WTC11 (cell line): ENCODE measurements around the gene CHMP2B. TPM values are rescaled to one million over a fixed set of nuclear protein-coding genes. Genes with fewer than 3 reads are reported as not detected.

Experiments
- ATAC-seq: fragments of 200-7000 bp; cut with Tn5 transposase; 2 replicates; pipeline ENCODE4 v1.10.0; 2021; ENCODE audit warnings: mild to moderate bottlenecking, moderate library complexity
- CTCF ChIA-PET: fragments of 300-600 bp; sonication (Branson Sonifier 250); formaldehyde crosslinking; loops from one replicate; lab custom pipeline; 2021; ENCODE audit warnings: antibody characterized with exemption; lab: Charles Lee
- POLR2A ChIA-PET: fragments of 350-600 bp; sonication (Branson Sonifier 250); formaldehyde crosslinking; loops from one replicate; lab custom pipeline; 2021; ENCODE audit warnings: antibody characterized with exemption; lab: Charles Lee
- DNase-seq: peaks from one replicate; pipeline ENCODE4 v3.0.0; 2021; ENCODE audit warnings: low spot score
- H3K27ac Mint-ChIP-seq: 2 replicates; pipeline ENCODE4 v1.8.0; 2021; ENCODE audit warnings: mixed read lengths
- H3K27me3 Mint-ChIP-seq: 2 replicates; pipeline ENCODE4 v1.8.0; 2021; ENCODE audit warnings: low read depth, mild to moderate bottlenecking, moderate library complexity, mixed read lengths
- H3K36me3 Mint-ChIP-seq: 2 replicates; pipeline ENCODE4 v1.8.0; 2021; ENCODE audit warnings: mixed read lengths
- H3K4me1 Mint-ChIP-seq: 2 replicates; pipeline ENCODE4 v1.8.0; 2022; ENCODE audit warnings: mixed read lengths
- H3K4me3 Mint-ChIP-seq: 2 replicates; pipeline ENCODE4 v1.8.0; 2021; ENCODE audit warnings: mild to moderate bottlenecking, moderate library complexity, mixed read lengths
- H3K9me3 Mint-ChIP-seq: 2 replicates; pipeline ENCODE4 v1.8.0; 2021; ENCODE audit warnings: mixed read lengths
- ATF1 ChIP-seq: sonication (generic); formaldehyde crosslinking; IDR thresholded peaks from 2 replicates; pipeline ENCODE4 v1.8.1; 2023; ENCODE audit warnings: mild to moderate bottlenecking, moderate library complexity, missing genetic modification reagents
- CREM ChIP-seq: sonication (generic); formaldehyde crosslinking; IDR thresholded peaks from 2 replicates; pipeline ENCODE4 v1.8.1; 2022; ENCODE audit warnings: mild to moderate bottlenecking, missing genetic modification reagents, moderate library complexity
- CTCF ChIP-seq: fragments of 200-600 bp; IDR thresholded peaks from 2 replicates; pipeline ENCODE4 v1.8.0; 2022; ENCODE audit warnings: antibody characterized with exemption
- E2F1 ChIP-seq: sonication (generic); formaldehyde crosslinking; IDR thresholded peaks from 2 replicates; pipeline ENCODE4 v1.8.0; 2022; ENCODE audit warnings: mild to moderate bottlenecking, missing genetic modification reagents
- ESRRA ChIP-seq: sonication (generic); formaldehyde crosslinking; IDR thresholded peaks from 2 replicates; pipeline ENCODE4 v1.8.1; 2022; ENCODE audit warnings: mild to moderate bottlenecking, missing genetic modification reagents, borderline replicate concordance
- ETV6 ChIP-seq: sonication (generic); formaldehyde crosslinking; IDR thresholded peaks from 2 replicates; pipeline ENCODE4 v1.8.1; 2022; ENCODE audit warnings: mild to moderate bottlenecking, missing genetic modification reagents
- FOXJ3 ChIP-seq: sonication (generic); formaldehyde crosslinking; IDR thresholded peaks from 2 replicates; pipeline ENCODE4 v1.9.0; 2021; ENCODE audit warnings: missing genetic modification reagents, mild to moderate bottlenecking, borderline replicate concordance
- FOXP4 ChIP-seq: sonication (generic); formaldehyde crosslinking; IDR thresholded peaks from 2 replicates; pipeline ENCODE4 v1.8.0; 2022; ENCODE audit warnings: mild to moderate bottlenecking, missing genetic modification reagents
- GABPB1 ChIP-seq: sonication (generic); formaldehyde crosslinking; IDR thresholded peaks from 2 replicates; pipeline ENCODE4 v1.8.1; 2023; ENCODE audit warnings: mild to moderate bottlenecking, missing genetic modification reagents
- HMGA2 ChIP-seq: fragments of 250-450 bp; sonication (Bioruptor Pico); IDR thresholded peaks from 2 replicates; pipeline ENCODE4 v1.4.0; 2021; ENCODE audit warnings: mild to moderate bottlenecking, moderate library complexity
- KAT7 ChIP-seq: sonication (generic); formaldehyde crosslinking; IDR thresholded peaks from 2 replicates; pipeline ENCODE4 v1.8.1; 2023; ENCODE audit warnings: missing genetic modification reagents, mild to moderate bottlenecking, borderline replicate concordance
- MXD4 ChIP-seq: fragments of 250-450 bp; sonication (Bioruptor Pico); IDR thresholded peaks from 2 replicates; pipeline ENCODE4 v1.8.0; 2021; ENCODE audit warnings: mild to moderate bottlenecking, moderate library complexity, borderline replicate concordance
- SP1 ChIP-seq: sonication (generic); formaldehyde crosslinking; conservative IDR thresholded peaks from 2 replicates; pipeline ENCODE4 v1.8.1; 2022; ENCODE audit warnings: missing genetic modification reagents
- ZNF121 ChIP-seq: sonication (generic); formaldehyde crosslinking; IDR thresholded peaks from 2 replicates; pipeline ENCODE4 v1.8.0; 2023; ENCODE audit warnings: missing genetic modification reagents
- ZNF317 ChIP-seq: sonication (generic); formaldehyde crosslinking; IDR thresholded peaks from 2 replicates; pipeline ENCODE4 v1.8.1; 2023; ENCODE audit warnings: low read depth, mild to moderate bottlenecking, moderate library complexity, missing genetic modification reagents, borderline replicate concordance
- ZNF532 ChIP-seq: fragments of 250-450 bp; sonication (Bioruptor Pico); IDR thresholded peaks from 2 replicates; pipeline ENCODE4 v1.9.0; 2021; ENCODE audit warnings: mild to moderate bottlenecking, borderline replicate concordance
- total RNA-seq: library from RNA; stranded (reverse); gene quantifications from 3 replicates; pipeline ENCODE4 v1.2.3, GENCODE V29; 2021

Gene CHMP2B
- total RNA-seq, 1 experiment from 2014 or later = 37.8 TPM

GRCh38 chr3:87186608-87187159 lies 40.4 kb upstream of the CHMP2B start:
- Mint-ChIP-seq H3K9me3 (no peaks in the 10 kb centered on the region), H3K36me3 (no peaks in the 10 kb centered on the region), H3K27ac (peak overlapping the region; percentile 0; the same call in 1 of the 2 replicates)
- no peak for TF ChIP-seq ETV6
- TF ChIP-seq, all 79 proteins: peak for 0
- 0 out of 2 replicates have a peak, but pooled peaks have one; percentile 34 for ATAC-seq
- peaks cover 14% of the 10 kb centered on the region for H3K4me1 Mint-ChIP-seq
- ChIA-PET POLR2A (no interaction called here), CTCF (interaction anchor here (1.0 kb wide), 1 partner anchor 19 kb away, joined by 3 read pairs; no protein-coding TSS in a partner anchor)
- DNase-seq = no peak
- no peak overlapping the region for H3K4me3 Mint-ChIP-seq
- H3K27me3 Mint-ChIP-seq = no peaks in the 10 kb centered on the region

DNA sequence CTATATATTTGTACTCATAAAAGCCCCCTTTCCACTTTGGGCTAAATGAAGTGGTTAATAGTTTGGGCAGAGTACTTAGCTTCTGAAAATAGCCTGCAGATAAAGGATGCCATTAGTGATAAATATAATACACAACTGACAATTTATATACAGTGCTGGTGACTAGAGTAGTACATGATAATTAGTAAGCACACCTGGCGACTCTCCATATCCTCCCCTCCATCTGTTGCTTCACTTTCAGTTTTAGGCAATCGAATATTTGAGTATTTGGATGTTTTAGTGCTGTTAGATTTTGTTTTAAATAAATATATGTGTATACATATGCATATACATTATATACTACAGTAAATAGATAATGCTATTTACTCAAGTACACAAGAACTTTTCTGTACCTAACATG lies 35.9 kb upstream of the CHMP2B start:
- Mint-ChIP-seq H3K27ac (no peak overlapping the region), H3K36me3 (peaks cover 16% of the 10 kb centered on the region), H3K4me3 (no peak overlapping the region), H3K27me3 (no peaks in the 10 kb centered on the region), H3K9me3 (peaks cover 17% of the 10 kb centered on the region), H3K4me1 (peaks cover 10% of the 10 kb centered on the region)
- ChIA-PET CTCF (no interaction called here), POLR2A (no interaction called here)
- DNase-seq (no peak), ATAC-seq (no peak)
- TF ChIP-seq CREM (CRISPR knock-in tag) = no peak
- TF ChIP-seq FOXP4 (CRISPR knock-in tag) = no peak
- TF ChIP-seq KAT7 (CRISPR knock-in tag) = no peak

DNA sequence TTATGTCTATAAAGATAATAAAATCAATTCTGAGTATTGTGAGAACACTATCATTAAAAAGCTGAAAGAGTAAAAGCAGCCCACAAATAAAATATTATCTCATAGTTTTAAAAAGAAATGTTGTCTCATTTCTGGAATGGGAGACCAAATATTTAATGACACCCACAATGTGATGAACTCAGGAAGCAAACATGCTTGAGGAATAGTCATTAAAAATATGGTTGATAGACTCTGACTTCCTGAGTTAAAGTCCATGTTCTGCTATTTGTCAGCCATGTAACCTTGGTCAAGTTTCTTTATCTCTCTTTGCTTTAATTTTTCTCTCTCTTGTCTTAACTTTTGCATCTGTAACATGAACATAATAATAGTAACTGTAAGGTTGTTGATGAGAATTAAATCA lies 35.5 kb upstream of the CHMP2B start:
- TF ChIP-seq ATF1 (CRISPR knock-in tag) (no peak), ZNF317 (CRISPR knock-in tag) (no peak), HMGA2 (no peak), E2F1 (CRISPR knock-in tag) (no peak), MXD4 (CRISPR knock-in tag) (no peak), CTCF (no peak), ZNF121 (CRISPR knock-in tag) (no peak), ZNF532 (CRISPR knock-in tag) (no peak), GABPB1 (no peak), ESRRA (CRISPR knock-in tag) (no peak), SP1 (CRISPR knock-in tag) (no peak), FOXJ3 (CRISPR knock-in tag) (no peak)
- H3K27me3 Mint-ChIP-seq = no peaks in the 10 kb centered on the region
- ATAC-seq (no peak), DNase-seq (no peak)
- H3K4me3 Mint-ChIP-seq = no peak overlapping the region
- ChIA-PET POLR2A (no interaction called here), CTCF (interaction anchor here (1.9 kb wide), 1 partner anchor 24 kb away, joined by 5 read pairs; no protein-coding TSS in a partner anchor)
- H3K4me1 Mint-ChIP-seq = peaks cover 6% of the 10 kb centered on the region
- no peak overlapping the region for H3K27ac Mint-ChIP-seq
- peaks cover 21% of the 10 kb centered on the region for H3K36me3 Mint-ChIP-seq
- H3K9me3 Mint-ChIP-seq = peaks cover 22% of the 10 kb centered on the region
